Head of caudate nucleus (tissue), 42 donors: ENCODE data around the gene RABAC1.
A peak's percentile ranks its signal among the peaks of the same experiment; 100 is the strongest.

Source experiments
- DNase-seq, 42 donors: peaks; one replicate each; pipeline versions ENCODE4 v3.0.0 to v3.0.0-alpha.2; 2020 to 2021; ENCODE audit warnings: mixed read lengths in 7 of 42
- intact Hi-C: fragments of 100-400 bp; cut with DNase I; formaldehyde crosslinking; loops from one replicate; pipeline ENCODE4 v1.15.0; 2022

The RABAC1 gene

DNA sequence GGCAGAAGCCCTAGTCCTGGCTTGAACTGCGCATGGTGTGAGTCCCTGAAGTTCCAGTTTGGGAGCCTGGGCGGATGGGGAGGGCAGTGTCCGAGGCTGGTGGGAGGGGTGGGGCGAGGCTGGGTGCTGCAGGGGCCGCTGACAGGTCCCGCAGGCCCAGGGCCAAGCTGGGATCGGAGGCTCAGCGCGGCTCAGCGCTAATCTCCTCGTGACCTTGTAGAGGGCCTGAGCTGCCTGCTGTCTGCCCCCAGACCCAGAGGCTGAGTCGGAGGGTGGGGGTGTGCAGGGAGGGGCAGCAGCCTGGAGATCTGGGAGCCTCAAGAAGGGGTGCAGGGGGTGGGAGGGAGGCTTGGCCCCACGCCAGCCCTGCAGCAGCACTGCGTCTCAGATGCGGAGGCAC is 31.9 kb upstream of the RABAC1 start:
- intact Hi-C loops, result no loop called here
- DNase-seq, result no peak

DNA sequence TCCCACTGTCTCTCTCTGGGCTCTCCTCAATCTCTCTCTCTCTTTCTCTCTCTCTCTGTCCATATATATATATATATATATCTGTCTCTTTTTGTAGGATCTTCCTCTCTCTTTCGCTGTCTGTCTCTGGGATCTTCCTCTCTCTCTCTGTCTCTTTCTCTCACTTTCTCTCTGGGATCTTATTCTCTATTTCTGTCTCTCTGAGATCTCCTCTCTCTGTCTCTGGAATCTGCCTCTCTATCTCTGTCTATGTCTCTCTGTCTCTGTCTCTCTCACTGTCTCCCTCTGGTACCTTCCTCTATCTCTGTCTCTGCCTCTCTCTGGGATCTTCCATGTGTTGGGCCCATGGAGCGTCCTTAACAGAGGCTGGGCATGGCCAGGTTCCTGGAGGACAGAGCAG is 31.5 kb upstream of the RABAC1 start:
- DNase-seq, result no peak

GRCh38 chr19:41990028-41990427 is 30.9 kb upstream of the RABAC1 start:
- DNase-seq, result no peak
- intact Hi-C loops, result no loop called here

More for the DNA sequence above, 31.5 kb upstream of the RABAC1 start:
- intact Hi-C loops, result no loop called here

DNA sequence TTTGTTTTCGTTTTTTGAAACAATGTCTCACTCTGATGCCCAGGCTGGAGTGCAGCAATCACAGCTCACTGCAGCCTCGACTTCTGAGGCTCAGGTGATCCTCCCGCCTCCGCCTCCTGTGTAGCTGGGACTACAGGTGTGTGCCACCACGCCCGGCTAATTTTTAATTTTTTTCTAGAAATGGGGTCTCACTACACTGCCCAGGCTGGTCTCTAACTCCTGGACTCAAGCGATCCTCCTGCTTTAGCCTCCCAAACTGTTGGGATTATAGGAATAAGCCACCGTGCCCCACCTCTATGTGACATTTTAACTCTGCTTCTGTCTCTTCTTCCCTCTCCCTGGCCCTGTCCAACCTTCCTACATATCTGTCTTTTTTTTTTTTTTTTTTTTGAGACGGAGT is 29.8 kb upstream of the RABAC1 start:
- DNase-seq, result no peak
- intact Hi-C loops, result no loop called here

DNA sequence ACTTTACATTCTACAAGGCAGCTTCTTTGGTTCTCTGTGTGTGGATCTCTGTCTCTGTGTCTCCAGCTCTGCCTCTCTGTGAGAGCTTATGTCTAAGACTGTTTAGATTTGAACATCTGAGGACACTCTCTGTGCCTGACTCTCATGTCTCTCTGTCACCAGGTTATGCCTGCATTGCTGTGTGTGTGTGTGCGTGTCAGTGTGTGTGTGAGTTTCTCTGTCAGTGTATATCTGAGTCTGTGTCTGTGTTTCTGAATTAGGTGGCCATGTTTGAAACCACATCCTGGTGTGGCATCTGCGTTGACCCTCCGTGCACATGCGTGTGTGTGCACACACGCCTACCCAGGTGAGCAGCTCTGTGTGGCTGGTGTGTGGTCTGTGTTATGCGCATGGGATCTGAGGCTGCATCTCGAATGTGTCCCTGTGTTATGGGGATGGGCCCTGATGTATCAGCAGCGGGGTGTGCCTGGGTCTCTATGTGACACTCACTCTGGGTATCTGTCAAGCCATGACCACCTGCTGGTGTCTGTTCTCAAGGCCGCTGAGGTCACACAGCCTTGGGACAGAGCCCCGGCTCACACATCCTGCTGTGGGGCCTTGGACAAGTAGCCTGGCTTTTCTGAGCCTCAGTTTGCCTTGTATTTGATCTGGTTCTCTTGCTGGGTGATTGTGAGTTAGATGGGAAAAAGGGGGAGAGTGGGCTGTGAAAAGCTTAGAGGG is 28.2 kb upstream of the RABAC1 start:
- intact Hi-C loops, result no loop called here
- DNase-seq, result no peak

GRCh38 chr19:41984961-41985360 is 25.8 kb upstream of the RABAC1 start:
- no peak for DNase-seq
- intact Hi-C loops, result no loop called here

- intact Hi-C loops, result no loop called here
- DNase-seq, result no peak
These were observed 22.6 kb upstream of the RABAC1 start for GRCh38 chr19:41981724-41982123.

GRCh38 chr19:41978470-41978869 is 19.3 kb upstream of the RABAC1 start:
- DNase-seq, result no peak
- intact Hi-C loops, result no loop called here

GRCh38 chr19:41977916-41978315 is 18.8 kb upstream of the RABAC1 start:
- intact Hi-C loops, result no loop called here
- no peak for DNase-seq

- intact Hi-C loops, result no loop called here
- DNase-seq, result no peak
These were observed 15.5 kb upstream of the RABAC1 start for GRCh38 chr19:41974652-41975051.

- intact Hi-C loops, result no loop called here
- no peak for DNase-seq
These were observed 12.2 kb upstream of the RABAC1 start for GRCh38 chr19:41971363-41971762.

GRCh38 chr19:41969772-41970458 is 10.8 kb upstream of the RABAC1 start:
- no peak for DNase-seq
- intact Hi-C loops, result no loop called here

GRCh38 chr19:41968751-41969595 is 9.9 kb upstream of the RABAC1 start:
- no peak for DNase-seq
- intact Hi-C loops, result no loop called here

GRCh38 chr19:41967054-41967783 is 8.1 kb upstream of the RABAC1 start:
- DNase-seq, result no peak
- intact Hi-C loops, result no loop called here

- DNase-seq, result no peak
- intact Hi-C loops, result no loop called here
These were observed 6.0 kb upstream of the RABAC1 start for GRCh38 chr19:41965106-41965505.

DNA sequence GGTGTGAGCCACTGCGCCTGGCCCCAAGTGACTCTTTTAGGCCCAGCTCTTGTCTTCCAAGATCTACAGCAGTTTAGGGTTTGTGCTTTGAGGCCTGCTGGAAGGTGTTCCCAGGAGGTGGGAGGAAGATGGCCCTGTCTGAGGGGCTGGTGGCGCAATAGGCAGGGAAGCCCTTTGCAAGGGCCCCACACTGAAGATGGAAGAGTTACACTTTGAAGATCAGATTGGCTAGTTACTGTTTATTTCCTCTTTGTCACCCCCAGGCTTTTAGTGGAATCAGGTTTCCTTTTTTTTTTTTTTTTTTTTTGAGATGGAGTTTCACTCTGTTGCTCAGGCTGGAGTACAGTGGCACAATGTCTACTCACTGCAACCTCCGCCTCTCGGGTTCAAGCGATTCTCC is 1.9 kb upstream of the RABAC1 start:
- no peak for DNase-seq
- intact Hi-C loops, result no loop called here

DNA sequence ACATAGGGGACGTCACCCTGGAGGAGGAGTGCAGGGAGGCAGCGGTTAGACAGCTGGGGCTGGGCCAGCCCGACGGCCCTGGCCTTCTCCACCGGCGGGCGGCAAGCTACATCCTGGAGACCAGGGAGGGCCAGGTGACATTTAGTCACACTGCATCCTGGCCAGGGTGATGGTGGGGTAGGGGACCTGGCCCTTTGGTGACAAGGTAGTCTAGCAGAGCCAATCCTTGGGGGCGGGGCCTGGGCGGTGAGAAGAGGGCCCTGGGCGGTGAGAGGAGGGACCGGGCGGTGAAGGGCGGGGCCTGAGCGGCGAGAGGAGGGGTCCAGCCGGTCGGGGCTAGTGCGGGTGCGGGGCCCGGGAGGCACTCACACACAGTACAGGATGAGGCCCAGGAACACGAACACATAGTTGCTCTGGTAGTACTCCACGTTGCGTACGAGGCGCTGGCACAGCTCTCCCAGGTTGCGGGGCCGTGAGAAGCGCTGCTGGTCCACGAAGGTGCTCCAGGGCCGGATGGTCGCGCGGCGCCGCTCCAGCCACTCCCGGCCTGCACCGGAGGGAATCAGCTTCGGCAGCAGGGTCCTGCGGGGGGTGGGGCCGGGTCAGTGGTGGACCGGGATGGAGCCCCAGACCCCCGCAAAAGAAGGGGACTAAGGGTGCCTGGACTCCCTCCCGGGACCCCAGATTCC is 610 bp downstream of the RABAC1 start:
- DNase-seq, result peak; percentile 31 to 84 (median 66)
- intact Hi-C loops, result loop anchor here (5.0 kb wide), 1 partner anchor 96 kb away; the partner anchor contains the start of gene RPS19

DNA sequence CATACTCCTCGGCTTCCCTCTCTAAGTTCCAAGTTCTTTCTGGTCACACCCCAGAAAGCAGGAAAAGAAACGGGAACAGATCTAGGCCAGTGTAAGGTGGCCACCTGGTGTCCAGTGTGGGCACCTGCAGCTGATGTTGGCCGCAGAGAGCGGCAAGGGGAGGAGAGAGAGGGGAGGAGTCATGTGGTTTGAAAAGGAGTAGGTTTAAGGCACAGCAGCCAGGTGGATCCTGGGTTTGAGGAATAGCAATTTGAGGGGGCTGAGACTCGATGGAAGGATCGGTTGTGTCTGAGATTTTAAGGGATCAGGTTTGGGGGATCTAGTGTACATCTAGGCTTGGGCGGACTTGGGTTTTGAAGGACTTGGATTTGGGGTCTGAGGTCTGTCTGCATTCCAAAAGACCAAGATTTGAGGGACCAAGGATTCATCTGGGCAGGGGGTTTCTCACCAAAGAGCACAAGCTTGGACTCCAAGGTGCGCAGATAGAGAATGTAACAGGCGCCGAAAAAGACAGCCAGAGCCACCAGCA is 1.2 kb downstream of the RABAC1 start:
- intact Hi-C loops, result loop anchor here (5.0 kb wide), 1 partner anchor 96 kb away; the partner anchor contains the start of gene RPS19
- DNase-seq, result peak in 32 of 42 donors; percentile 14 to 69 (median 40)
